Tongue (tissue), 2 donors: ENCODE measurements around the gene COPZ1. TPM values are rescaled to one million over a fixed set of nuclear protein-coding genes. Genes with fewer than 3 reads are reported as not detected.
"Not testable (repeated sequence)": the region's sequence is repeated elsewhere in the genome, so short reads cannot be mapped to it uniquely, and the experiment has no call there.

Experiments
- DNase-seq: peaks from one replicate; pipeline ENCODE4 v3.0.0-alpha.2; 2015
- total RNA-seq: library from RNA; depleted of rRNA; stranded (reverse); fragments of >200 nt; gene quantifications from one replicate; pipeline ENCODE4 v1.2.3, GENCODE V29; 2014

COPZ1 gene, protein sequence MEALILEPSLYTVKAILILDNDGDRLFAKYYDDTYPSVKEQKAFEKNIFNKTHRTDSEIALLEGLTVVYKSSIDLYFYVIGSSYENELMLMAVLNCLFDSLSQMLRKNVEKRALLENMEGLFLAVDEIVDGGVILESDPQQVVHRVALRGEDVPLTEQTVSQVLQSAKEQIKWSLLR
- 147 TPM for total RNA-seq

DNA sequence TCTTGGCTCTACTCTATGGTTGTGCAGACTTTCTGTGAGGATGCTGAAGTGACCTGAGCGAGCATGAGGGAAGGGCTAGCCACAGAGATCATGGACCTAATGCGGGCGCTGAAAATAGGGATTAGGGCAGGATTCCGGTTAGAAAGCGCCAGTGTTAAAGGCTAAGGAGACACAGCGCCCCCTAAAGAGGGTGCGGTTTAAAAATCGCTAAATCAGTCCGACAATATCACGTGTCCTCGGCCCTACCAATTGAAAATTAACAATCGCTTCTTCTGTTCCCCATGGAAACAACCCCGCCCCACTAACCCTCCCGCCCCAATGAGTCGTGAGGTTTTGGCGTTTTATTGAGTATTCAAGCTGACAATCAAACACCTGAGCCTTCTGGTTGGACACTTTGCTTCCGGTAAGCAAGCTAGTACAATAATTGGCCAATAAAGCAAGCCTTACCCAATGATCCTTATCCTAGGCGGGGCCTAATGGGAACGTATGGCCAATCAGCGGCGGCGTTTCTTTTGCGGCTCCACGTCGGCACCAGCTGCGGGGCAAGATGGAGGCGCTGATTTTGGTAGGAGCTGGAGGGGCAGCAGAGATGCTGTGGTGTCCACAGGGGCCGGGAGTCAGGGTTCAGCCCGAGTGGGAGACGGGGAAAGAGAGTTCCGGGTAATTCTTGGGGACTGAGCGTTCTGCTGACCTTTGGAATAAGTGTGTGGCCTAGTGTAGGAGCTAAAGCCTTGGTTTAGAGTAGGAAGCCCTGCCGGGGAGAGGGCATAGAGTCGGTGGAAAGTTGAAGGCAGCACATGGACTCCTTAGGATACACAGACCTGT is at the start of gene COPZ1:
Gene COPZ1, plus strand, starts transcription at position 515 of the 825 bp plus-strand sequence. Its CDS starts 33 bp downstream, at position 548.
- DNase-seq, result peak; percentile 99

DNA sequence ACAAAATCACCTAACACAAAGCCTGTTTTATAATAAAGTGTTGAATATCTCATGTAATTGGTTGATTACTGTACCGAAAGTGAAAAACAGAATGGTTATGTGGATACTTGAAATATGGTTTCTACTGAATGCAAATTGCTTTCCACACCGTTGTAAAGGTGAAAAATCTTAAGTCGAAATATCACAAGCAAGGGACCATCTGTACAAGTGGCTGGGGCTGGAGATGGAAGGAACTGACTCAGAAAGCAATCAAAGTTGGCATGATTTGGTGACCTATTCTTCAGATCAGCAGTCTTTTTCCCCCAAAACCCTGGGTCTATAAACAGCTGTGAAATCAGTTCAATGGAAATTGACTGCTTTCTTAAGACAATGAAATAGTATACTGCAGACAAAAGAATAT is 48.6 kb upstream of the COPZ1 start:
- no peak for DNase-seq

DNA sequence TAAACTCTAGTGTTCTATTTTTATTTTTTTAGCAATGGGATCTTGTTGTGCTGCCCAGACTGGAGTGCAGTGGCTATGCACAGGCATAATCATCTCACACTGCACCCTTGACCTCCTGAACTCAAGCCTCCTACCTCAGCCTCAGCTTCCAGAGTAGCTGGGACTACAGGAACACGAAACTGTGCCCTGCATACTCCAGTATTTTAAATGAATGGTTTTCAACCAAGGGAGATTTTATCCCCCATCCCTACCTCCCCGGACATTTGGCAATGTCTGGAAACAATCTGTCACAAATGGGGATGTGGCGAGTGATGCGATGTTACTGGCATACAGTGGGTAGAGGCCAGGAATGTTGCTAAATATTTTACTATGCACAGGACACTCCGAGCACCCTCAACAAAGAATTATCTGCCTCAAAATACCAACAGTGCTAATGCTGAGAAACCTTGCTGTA is 47.1 kb upstream of the COPZ1 start:
- no peak for DNase-seq

DNA sequence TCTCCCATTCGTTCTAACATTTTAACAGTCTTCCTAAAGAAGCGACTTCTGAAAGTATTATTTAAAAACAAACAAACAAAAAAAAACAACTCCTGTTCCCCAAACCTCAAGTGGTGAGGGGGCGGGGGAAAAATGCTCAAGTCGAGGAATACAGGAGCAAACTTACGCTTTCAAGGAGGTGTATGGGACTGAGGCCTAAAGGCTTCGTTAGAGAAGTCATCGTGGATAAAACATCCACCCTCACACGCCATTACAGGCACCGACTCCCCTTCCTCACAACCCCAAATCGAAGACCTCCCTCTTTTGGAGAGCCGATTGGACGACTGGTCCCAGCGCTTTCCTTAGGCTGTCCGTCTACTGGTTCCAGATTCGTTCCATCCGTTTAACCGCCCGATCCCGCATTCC is 45.7 kb upstream of the COPZ1 start:
- DNase-seq, result no peak

DNA sequence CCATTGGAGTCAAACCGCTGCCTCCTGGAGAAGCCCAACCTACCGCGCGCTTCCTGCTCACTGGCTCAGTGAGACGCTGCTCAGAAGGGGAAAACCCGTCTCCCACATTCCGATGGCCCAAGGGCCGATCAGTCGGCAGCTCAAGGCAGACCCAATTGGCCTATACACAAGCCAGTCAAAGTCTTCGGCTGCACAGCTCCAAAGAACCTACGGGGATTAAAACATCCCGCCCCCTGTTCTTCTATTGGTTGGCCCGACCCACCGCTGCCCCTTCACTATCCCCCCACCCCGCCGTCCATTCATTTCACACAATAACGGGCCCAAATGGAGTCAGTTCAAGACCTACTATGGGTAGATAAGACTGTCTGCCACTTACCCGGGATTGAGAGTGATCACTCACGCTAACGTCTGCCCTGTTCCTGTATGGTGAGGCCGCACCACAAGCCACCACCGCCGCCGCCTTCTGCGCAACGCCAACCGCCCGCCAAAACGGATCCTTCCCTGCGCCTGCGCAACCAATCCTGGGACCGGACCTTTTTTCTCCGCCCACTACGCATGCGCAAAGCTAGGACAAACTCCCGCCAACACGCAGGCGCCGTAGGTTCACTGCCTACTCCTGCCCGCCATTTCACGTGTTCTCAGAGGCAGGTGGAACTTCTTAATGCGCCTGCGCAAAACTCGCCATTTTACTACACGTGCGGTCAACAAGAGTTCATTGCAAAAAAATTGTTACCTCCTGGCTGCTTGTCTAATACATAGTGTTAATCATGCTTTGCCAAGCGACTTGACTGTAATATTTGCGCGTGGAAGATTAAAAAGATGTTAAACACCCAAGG is 45.1 kb upstream of the COPZ1 start, which contains the start of gene CBX5:
Gene CBX5, minus strand, starts transcription at position 491 of the 836 bp plus-strand sequence. CDS start 22,472 bp downstream, outside the sequence.
- DNase-seq, result peak; percentile 100

DNA sequence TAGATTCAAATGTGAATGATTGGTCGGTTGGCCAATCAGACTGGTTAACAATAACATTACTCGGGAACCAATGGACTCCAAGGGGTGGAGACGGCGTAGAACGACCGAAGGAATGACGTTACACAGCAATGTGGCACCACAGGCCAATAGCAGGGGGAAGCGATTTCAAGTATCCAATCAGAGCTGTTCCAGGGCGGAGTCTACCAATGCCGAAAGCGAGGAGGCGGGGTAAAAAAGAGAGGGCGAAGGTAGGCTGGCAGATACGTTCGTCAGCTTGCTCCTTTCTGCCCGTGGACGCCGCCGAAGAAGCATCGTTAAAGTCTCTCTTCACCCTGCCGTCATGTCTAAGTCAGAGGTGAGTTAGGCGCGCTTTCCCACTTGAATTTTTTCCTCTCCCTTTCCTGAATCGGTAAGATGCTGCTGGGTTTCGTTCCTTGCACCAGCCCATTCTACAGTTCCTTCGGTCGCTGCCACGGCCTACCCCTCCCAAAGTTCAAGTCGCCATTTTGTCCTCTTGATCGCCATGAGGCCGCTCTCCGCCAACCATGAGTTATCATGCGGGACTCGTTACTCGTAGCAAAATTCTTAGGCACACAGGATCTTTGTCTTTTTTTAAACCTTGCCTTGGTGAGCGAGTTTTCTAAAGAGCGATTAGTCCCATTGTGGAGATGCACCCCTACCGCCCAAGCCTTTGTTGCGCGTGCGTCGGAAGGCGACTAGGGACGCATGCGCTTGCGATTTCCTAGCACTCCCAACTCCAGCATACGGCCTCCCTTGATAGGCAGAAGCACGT is 44.3 kb upstream of the COPZ1 start, which contains the start of gene HNRNPA1:
Gene HNRNPA1, plus strand, starts transcription at position 259 of the 793 bp plus-strand sequence. Its CDS starts 82 bp downstream, at position 341.
- DNase-seq, result peak; percentile 100

DNA sequence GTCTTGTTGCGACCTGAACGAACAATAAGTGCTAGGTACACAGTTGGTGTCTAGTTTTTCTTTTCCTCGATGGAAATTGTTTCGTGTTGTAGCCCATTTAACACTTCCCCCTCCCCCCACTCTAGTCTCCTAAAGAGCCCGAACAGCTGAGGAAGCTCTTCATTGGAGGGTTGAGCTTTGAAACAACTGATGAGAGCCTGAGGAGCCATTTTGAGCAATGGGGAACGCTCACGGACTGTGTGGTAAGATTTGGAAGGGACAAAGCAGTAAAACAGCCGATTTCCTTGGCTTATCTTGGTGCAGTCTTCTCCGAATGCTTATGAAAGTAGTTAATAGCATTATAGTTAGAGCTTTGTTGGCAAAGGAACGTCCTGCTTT is 43.7 kb upstream of the COPZ1 start:
- DNase-seq, result not testable (repeated sequence)

DNA sequence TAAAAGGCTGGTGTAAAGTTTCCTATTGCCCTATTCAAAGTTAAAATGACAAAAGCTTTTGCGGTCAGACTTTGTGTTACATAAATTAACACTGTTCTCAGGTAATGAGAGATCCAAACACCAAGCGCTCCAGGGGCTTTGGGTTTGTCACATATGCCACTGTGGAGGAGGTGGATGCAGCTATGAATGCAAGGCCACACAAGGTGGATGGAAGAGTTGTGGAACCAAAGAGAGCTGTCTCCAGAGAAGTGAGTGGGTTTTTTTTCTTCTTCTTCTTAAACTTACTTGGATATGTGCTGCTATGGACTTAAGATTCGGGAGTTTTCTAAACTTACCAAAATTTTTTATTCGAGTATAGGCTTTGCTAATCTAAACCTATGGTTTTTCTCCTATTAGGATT is 43.2 kb upstream of the COPZ1 start:
- DNase-seq, result not testable (repeated sequence)

DNA sequence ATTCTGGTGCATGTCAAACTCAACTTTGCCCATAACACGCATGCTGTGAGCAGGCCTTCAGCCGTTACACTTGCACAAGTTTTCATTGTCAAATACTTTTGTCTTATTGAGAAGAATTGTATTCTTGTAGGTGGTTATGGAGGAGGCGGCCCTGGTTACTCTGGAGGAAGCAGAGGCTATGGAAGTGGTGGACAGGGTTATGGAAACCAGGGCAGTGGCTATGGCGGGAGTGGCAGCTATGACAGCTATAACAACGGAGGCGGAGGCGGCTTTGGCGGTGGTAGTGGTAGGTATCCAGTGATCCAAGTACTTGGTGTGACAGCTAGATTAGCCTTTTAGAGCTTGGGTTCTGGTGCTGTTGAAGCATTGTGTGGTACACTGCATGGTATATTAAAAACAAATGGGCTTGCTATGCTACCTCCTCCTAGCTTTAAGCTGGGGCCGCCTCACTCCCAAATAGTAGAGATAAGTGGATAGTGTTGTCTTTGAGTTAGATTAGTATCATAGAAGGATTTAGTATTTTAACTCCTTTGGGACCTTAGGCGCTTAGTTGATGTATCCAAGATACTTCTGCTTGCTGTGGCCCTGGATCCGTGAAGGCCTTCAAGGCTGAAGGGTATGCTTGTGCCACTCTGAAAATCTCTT is 41.9 kb upstream of the COPZ1 start:
- no peak for DNase-seq

DNA sequence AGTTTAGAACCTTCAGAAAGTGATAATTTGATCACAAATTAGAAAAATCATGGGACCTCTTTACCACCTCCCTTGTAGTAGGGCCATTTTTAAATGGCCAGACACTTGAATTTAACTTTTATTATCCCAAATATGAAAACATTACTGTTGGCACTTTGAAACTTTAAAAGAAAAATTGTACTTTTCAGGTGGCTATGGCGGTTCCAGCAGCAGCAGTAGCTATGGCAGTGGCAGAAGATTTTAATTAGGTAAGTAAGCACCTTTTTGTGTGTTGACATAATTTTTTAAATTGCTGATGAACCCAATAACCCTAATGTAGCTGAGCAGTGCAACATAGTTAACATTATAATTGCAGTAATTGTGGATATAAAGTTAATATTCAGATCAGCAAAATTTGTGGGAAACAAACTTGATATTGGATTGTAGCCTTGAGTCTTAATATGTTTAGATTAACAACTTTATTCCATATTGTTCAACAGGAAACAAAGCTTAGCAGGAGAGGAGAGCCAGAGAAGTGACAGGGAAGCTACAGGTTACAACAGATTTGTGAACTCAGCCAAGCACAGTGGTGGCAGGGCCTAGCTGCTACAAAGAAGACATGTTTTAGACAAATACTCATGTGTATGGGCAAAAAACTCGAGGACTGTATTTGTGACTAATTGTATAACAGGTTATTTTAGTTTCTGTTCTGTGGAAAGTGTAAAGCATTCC is 40.7 kb upstream of the COPZ1 start:
- not testable (repeated sequence) for DNase-seq

DNA sequence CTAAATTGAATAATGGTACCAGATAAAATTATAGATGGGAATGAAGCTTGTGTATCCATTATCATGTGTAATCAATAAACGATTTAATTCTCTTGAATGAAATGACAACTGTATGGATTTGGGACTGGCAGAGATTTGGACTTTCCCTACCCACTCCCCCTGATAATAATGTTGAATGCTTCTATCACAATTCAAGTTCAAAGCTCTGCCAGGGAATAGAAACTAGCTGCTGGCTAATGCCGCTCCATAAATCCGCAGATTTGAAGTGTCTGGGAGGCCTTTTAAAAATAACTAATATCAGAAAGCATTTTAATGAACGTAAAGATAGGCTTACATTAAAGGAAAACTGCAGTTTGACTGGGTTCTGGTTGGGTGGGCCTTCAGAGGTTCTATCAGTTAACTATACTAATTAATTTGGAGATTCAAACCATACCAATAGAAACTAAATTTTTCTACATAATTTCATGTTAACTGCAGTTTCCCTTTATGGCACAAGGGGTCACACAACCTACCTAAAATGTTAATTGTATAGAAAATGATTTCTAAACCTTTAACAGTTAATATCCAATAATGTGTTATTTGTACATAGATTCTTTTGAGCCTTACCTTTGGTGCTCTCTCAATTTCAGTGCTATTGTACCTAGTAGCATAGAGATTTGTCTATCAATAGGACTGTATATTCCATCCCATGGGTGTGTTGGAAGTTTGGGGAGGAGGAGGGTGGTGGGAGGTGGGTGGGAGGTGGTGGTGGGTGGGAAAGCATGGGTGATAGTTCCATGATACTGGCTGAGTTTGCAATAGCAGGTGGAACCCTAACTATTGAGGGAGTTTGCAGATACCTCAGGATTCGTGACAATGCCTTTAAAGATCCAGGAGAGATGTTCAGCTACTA is 39.5 kb upstream of the COPZ1 start:
- no peak for DNase-seq

DNA sequence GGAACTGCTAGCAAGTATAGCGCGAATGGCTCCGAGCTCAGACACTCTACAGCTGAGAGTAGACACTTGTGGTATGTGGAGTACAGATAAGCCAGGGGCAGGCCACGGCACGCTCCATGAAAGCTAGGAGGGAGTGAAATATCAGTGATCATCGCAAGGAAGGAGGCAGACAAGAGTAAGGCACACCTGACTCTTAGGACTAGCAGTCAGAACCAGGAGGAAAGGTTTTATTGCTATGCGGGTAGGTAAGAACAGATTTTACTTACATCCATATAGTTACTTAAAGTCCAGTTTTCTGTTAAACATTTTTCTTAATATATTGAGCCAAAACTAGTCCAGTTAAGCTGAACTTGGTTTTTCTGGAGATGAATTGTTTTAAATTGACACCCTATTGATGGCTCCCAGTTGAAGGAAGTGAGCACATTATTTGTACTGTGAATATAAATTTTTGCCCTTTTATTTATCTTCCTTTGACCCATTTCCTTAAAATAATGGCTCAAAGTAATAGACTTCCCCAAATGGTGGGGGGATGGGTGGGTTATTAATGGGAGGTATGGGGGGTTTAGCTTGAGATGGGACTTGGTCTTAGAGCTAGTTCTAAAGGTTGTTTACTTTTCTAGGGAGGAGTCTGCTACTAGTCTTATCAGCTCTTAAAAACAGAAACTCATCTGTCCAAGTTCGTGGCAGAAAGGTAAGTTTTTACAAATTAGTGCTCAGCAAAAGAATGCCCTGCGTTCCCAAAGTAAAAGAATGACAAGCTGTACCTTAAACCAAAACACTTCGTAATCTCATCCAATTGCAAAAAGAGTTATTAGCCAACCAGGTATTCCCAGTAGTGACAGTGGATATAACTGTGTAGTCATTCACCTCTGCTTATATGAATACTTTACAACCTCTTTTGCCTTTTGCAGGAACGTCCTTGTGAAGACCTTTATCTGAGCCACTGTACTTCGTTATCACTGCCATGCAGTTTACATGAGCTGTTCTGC is 38.6 kb upstream of the COPZ1 start:
- DNase-seq, result peak; percentile 62

DNA sequence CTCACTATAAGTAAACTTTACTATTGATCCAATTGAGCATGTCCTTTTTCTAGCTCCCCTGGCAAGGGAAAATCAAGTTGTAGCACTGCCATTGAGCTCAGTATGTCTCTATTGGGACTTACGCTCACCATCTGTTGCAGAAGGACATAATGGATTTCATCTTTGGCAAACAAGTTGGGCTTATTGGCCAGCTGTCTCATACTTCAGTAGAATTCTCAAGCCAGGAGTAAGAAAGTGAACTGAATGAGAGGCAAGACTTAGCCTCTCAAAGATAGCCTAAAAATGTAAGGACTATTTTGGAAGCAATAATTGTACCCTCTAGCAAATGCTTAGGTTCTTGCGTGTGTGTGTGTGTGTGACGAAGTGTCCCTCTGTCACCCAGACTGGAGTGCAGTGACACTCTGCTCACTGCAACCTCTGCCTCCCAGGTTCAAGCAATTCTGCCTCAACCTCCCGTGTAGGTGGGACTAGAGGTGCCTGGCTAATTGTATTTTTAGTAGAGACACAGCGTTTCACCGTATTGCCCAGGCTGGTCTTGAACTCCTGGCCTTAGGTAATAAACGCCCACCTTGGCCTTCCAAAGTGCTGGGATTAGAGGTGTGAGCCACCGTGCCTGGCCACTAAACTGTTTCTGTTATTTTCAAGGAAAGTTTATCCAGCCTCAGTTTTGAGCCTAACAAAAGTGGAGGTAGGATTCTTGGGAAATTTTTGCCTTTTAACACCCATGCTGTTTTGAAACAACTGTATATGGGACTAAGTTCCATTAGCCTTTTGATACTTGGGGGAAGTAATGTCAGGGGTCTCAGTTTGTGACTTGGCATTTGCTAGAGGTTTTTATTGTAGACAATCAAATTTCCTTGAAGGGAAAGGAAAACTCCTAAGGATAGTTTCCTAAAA is 37.4 kb upstream of the COPZ1 start:
- DNase-seq, result peak; percentile 54

DNA sequence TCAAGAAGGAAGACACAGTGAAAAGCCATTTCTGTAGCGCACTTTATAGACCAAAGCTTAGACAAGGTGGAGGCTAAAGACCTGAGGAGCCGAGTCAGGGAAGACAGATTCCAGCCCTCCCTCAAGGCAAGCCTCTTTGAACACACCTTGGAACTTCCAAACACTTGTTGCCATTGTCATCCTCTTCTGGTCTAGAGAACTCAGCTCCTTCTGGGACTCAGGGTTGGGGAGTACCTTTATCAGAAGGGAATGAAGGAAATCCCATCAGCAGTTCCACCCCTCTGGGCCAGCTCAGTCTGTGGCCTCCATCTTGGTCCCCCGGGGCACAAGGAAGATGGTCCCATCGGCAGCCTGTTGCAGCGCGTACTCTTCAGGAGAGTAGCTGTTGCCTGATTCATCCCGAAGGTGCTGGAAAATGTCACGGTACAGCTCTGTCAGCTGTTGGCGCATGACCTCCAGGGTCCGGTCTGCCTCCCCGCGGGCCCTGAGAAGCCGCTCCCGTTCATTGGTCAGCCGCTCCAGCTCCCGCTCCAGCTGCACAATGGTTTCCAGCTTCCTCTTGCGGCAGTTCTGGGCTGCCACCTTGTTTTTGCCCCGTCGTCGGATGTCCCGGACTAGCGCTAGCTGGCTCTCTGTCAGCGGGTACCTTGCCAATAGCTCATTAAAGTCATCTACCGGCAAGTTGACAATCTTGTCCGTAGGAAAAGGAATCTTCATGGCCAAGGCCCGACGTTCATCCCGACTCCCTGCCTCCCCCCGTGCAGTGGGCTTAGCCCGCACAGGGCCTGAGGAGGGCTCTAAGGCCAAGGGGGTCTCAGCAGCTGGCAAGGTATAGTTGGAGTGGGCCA is 32.6 kb upstream of the COPZ1 start:
- DNase-seq, result no peak

DNA sequence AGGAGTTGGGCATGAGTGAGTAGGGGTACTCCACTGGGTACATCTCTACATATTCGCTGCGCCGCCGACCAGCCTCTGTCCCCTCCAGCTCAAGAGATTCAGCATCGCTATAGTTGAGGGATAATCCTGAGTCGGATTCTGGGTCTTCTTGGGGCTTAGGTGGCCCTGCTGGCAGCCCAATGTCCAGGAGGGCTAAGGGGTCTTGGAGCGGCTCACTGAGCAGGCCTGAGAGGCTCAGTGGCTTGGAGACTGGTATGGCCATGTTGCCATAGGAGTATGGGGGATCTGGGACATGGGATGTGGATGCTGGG is 32.0 kb upstream of the COPZ1 start:
- DNase-seq, result no peak
